NCI-H345 (cell line): Measurements from ENCODE around the gene ZNF778.

Experiments
- DNase-seq: peaks from one replicate; lab custom pipeline; 2025; lab: John Stamatoyannopoulos, UW

Gene ZNF778

GRCh38 chr16:89277641-89278341 is 60.3 kb downstream of the ZNF778 start:
- no peak for DNase-seq

DNA sequence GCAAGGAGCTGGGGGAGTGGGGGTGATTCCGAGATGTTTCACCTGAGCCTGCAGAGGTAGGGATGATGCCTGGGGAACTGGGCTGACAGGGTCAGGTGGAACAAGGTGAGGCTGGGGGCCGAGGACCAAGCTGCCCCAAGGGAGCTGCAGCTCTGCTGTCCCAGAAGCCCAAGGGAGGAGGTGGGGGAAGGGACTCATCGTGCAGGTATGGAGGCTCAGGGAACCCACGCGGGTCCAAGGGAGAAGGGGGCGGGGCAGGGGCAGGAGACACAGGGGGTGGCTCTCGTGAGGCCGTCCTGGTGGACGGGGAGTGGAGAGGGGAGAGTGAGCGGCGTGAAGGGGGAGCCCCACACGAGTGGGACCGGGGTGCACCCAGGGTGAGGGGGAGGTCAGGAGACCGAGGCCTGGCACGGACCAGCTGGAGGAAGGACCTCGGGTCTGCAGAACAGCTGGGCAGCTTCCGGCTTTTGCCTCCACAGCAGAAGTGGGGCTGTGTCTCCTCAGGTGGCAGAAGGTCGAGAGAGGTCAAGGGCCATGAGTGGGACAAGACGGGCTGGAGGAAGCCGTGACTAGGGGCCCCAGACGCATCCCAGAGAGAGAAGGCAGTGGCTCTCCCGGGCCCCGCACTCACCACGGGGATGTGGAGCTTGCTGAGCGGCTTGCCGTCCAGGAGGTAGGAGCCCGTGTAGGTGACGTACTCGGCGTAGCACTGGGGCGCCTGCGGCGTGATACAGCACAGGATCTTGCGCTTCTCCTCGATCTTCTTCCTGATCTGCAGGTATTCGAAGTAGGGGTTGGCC is 61.1 kb downstream of the ZNF778 start:
- no peak for DNase-seq

- no peak for DNase-seq
These were observed 62.4 kb downstream of the ZNF778 start for GRCh38 chr16:89279666-89280481.

DNA sequence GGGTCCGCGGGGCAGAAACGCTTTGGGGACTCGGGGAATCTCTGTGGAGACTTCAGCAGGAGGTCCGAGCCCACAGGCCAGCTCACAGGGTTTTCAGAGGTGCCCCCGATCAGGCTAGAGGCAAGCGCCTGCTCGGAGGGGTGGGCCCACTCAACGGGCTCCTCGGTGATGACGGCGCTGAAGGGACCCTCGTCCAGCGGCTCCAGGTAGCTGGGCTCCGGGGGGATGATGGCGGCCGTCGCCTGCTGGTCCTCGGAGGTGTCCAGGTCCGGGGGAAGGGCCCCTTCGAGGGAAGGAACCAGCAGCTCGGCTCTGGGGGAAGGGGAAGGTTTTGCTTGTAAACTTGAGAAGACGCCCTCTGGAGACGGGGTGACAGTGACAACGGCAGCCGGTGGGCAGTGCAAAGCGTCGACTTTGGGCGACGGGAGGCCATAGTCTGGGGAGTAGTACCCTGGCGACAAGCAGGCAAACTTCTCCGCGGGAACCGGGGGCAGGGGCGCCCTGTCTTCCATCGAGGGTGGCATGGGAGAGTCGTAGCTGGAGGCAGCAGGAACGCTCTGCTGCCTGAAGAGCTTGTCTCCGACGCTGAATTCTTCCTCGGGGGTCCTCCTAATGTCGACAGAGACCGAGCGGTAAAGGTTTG is 63.2 kb downstream of the ZNF778 start:
- DNase-seq: no peak

DNA sequence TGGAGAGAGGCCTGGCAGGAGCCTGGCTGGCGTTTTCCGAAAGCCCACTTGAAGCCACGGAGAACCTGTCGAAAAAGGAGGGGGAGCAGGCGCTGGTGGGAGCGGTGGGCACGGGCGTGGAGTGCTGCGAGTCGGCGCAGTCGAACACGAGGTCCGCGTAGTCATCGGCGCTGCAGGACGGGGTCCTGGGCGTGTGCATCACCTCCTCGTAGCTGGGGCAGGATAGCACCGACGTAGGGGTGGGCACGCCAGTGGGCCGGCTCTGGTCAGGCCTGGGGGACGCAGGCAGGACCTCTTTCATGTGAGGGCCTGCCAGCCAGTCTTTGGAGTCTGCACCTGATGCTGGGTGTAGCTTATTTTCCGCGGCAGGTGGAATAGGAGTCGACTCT is 63.7 kb downstream of the ZNF778 start:
- DNase-seq: no peak

DNA sequence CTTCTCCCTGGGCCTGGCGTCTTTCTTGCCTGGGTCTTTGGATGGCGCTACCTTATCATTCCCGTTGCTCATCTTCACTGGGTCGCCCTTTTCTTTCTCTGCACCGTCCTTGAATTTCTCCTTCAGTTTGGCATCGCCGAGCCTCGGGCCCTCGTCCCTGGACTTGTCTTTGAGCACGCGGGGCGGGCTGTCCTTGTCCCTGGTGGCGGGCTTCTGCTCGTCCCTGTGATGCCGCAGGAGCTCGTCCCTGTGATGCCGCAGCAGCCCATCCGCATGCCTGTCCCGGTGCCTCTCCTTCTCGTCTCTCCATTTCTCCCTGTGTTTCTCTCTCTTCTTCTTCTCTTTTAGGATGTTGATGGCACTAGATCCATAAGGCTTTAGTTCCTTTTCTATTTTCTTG is 64.3 kb downstream of the ZNF778 start:
- DNase-seq: no peak

- DNase-seq: no peak
These were observed 65.0 kb downstream of the ZNF778 start for GRCh38 chr16:89282523-89282922.

GRCh38 chr16:89283449-89283848 is 65.9 kb downstream of the ZNF778 start:
- DNase-seq: no peak

- no peak for DNase-seq
These were observed 67.9 kb downstream of the ZNF778 start for GRCh38 chr16:89285381-89285780.

GRCh38 chr16:89286096-89286495 is 68.6 kb downstream of the ZNF778 start:
- DNase-seq: no peak
